Right renal cortex interstitium (tissue), 3 donors: ENCODE measurements around the gene PIP4K2C. TPM values are rescaled to one million over a fixed set of nuclear protein-coding genes. Genes with fewer than 3 reads are reported as not detected.

Source experiments
- DNase-seq, 3 donors: peaks; one replicate each; pipeline ENCODE4 v3.0.0-alpha.2; 2013; ENCODE audit warnings: low read depth in 3 of 3, low spot score in 2 of 3
- polyA plus RNA-seq, 3 donors: library from polyadenylated mRNA; unstranded; fragments of 120-200 nt; gene quantifications; one replicate each; pipeline ENCODE4 v1.2.1, GENCODE V29; 2013; ENCODE audit not compliant: insufficient read length in 3 of 3

The PIP4K2C gene
- polyA plus RNA-seq = 10 to 100 TPM; 43.6 to 47.5 (median 44.8) TPM

DNA sequence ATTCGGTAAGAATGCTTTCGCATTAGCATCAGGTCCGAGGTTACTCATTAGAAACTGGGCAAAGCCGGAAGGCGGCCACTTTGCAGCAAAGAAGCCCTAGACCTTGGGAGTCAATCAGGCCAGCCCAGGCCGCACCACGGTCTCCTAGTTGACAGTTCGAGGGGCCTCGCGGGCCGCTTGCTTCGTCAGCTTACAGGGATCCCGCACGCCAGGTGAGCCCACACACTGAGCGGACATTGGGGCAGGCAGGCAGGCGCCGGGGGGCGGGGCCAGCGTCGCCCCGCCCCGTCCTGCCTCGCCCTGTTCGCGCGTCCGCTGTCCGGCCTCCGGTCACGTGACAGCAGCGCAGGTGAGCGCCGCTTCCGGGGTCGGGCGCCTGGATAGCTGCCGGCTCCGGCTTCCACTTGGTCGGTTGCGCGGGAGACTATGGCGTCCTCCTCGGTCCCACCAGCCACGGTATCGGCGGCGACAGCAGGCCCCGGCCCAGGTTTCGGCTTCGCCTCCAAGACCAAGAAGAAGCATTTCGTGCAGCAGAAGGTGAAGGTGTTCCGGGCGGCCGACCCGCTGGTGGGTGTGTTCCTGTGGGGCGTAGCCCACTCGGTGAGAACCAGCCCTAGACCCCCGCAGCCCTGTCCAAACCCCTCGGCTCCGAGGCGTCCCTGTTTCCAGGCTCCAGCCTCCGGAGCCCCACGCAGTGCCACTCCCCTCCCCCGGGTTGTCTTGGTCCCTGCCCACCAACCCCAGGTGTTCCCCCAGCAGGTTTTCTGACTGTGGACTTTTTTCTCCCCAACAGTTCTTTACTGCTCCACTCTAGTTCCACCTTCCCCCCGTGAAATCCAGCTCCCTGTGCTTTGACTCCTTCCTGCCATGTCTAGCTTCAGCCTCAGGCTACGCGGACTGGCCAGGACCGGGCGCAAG lies at the start of gene PIP4K2C:
Gene PIP4K2C, plus strand, starts transcription at position 329 of the 918 bp plus-strand sequence. Its CDS starts 98 bp downstream, at position 427.
- DNase-seq = no peak

DNA sequence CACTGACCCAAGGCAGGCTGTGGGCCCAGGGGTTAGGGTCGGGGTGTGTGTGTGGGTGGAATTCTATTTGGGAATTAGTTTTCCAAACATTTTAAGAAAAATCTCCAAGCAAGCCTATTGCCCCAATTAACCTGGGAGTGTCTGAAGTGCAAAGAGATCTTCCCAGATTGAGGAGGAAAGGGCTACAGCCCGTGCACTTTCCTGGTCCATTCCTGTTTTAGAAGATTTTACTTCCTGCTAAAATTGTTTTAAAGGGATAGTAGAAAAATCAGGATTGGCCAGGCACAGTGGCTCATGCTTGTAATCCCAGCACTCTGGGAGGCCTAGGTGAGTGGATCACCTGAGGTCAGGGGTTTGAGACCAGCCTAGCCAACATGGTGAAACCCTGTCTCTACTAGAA lies 49.3 kb upstream of the PIP4K2C start:
- no peak for DNase-seq

DNA sequence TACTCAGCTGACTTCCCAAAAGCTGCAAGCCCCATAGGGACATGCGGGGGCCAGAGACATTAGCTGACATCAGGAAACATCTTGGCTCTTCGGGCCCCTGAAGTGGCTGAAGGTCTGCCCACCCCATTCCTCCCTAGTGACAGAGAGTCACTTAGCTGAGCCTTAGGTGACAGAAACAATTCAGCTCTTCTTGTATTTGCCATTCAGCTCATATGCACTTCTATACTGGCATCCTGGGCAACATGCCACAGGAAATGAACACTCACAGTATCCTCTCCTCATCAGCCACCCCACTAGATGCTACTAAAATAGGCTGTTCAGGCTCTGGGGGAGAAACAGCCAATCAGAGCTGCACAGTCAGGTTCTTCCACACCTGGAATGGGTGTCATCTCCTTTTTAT lies 47.4 kb upstream of the PIP4K2C start:
- no peak for DNase-seq

DNA sequence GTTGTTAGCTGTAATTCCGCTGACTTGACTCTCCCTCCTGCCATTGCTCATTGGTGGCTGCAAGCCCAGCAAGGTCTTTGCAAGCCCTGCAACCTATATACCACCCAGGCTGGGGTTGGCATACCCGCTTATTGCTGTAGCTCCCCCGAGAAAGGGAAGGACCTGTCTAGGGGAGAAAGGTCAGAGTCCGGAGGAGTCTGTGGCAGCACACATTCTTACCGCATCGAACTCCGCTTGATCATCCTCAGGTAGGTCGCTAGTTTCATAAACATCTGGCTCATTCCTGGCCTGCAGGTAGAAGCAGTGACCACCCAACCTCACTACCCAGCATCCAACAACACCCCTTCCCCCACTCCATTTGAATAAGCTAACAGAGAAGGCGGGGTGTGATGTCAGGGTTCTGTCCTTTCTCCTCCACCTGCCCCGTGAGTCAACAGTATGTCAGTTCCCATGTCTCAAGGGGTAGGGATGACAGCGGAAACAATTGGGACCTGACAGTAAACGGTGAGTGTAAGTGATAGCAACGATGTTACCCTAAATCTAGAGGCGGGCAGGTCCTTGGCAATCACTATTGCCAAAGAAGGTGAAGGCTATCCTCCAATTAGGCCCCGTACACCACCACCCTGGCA lies 45.1 kb upstream of the PIP4K2C start:
- DNase-seq = no peak

GRCh38 chr12:57546438-57547287 lies 44.3 kb upstream of the PIP4K2C start, which contains the start of gene DCTN2:
DCTN2 (minus strand) TSS chr12:57547192; CDS start chr12:57547063, 129 bp downstream.
- DNase-seq = peak; percentile 85 to 94 (median 89)

DNA sequence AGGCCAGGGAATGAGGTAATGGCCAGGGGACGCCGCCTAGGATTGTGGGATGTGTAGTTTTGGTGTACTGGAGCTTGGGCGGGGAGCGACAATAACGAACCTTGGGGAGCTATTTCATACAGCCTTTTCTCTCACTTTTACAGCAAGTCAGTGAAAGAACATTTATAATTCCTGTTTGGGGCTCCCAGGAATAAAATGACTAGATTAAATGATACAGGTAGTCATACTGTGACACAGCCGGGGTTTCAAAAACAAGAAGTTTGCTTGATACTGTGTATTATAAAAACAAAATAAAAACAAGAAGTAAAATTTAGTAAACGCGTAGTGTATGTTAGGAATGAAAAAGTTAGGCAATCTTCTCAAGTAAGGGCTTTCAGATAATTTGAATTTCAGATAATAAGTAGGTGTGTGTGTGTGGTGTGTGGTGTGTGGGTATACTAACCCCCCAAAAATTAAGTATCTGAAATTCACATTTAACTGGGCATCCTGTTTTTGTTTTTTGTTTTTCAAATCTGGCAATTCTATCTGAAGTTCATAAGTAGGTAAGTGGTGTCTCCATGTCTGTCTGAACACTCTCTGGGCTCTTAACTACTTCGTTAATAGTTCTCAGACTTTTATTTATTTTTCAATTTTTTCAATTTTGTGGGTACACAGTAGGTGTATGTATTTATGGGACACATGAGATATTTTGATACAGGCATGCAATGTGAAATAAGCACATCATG lies 43.5 kb upstream of the PIP4K2C start:
- DNase-seq = no peak

GRCh38 chr12:57548013-57548315 lies 43.0 kb upstream of the PIP4K2C start:
- DNase-seq = no peak

DNA sequence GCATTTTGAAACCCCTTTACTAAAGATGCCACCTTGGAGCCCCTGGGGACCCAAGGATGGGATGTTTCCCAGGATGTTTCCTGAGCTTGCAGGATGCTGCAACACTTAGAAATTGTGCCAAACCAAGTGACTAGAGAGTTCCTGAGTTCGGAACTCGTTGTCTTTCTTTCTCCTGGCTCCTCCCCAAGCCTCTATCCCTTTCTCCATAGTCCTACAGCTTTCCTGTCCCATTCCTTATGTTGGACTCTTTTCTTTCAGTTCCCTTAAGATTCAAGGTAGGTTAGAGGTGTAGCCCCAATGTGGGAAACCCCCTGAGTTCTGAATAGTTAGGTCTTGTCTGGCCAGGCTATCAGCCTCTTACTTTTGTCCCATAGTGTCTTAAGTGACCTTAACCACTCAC lies 42.5 kb upstream of the PIP4K2C start:
- no peak for DNase-seq

- no peak for DNase-seq
Measured at GRCh38 chr12:57549203-57549908, 41.6 kb upstream of the PIP4K2C start.

DNA sequence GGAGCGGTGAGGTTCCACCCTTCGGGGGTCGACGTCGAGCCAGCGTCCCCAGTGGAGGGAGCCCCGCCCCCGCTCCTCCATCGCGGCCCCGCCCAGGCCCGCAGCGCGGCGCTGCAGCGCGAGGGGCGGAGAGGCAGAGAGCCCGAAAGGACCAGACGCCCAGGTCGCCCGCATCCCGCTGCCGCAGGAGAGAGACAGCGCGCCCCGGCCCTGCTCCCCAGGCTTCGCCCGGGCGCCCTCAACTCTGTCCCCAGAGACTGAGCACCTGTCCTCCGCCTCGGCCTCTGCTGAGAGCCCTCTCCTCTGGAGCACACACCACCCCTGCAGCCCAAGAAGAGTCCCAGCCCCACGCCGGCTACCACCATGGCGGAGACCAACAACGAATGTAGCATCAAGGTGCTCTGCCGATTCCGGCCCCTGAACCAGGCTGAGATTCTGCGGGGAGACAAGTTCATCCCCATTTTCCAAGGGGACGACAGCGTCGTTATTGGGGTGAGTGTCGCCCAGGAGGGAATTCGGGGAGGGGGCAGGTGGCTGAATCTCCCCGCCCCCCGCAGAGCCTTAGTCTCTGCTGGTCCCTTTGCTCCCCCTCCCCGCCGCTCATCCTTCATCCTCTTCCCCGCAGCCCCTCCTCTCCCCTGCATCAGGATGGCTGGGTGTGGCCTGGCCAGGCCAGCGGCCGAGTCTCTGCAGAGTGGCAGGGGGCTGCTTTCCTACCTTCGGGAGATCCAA lies 40.9 kb upstream of the PIP4K2C start, which contains the start of gene KIF5A:
Gene KIF5A, plus strand, starts transcription at position 136 of the 732 bp plus-strand sequence. Its CDS starts 228 bp downstream, at position 364.
- no peak for DNase-seq

DNA sequence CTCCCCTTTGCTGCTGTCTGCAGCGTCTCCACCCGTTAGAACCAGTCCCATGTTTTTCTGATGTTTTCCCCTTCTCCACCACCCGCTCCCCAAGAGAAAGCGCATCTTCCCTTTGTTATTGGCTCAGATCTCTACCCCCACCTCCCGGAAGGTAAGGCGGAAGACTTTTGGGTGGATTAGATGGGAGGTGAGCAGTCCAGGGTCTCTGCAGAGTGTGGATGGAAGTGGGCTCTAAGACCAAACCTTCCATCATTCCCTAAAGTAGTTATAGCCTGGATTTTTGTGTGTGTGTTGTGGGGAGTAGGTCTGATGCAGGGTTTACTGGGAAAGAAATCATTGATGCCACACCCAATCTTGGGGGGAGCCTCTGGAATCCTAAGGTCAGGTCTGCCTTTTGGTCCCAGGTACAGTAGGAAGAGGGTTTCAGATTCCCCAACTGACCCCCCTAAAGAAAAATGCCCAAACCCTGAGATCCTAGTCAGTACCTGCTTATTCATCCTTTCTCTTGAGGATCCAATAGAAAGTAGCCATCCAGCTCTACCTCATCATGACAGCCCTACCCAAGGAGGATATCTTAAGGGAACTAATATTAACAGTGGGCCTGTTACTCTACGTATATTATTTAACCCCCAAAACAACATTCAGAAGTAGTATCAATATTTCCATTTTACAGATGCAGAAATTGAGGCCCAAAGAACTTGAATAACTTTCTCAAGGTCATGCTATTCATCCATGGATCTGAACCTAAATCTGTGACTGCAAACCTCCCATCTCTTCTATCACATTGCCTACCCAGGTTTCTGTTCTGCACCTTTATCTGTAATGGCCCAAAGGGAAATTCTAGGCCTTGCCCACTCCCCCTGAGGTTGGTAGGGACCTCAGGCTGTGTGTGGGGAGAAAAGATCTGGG lies 40.1 kb upstream of the PIP4K2C start:
- DNase-seq = no peak

GRCh38 chr12:57551637-57552305 lies 39.2 kb upstream of the PIP4K2C start:
- no peak for DNase-seq

DNA sequence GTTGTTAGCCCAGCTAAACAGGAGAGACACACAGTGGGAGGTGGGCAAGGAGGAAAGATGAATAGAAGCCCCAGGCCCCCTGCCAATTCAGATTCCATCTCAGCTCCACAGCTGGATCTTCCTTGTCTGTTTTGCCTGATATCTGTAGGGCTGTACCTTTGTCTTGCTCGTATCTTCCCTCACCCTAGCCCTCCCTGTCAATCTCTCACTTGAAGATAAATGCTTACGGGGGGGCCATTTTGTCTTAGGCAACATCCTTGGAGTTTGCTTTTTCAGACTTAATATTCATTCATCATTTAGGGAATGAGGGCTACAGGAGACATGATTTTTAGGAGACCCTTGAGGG lies 38.7 kb upstream of the PIP4K2C start:
- DNase-seq = no peak

- no peak for DNase-seq
Measured at GRCh38 chr12:57552835-57553313, 38.1 kb upstream of the PIP4K2C start.

- DNase-seq = no peak
Measured at GRCh38 chr12:57553343-57554202, 37.4 kb upstream of the PIP4K2C start.

- no peak for DNase-seq
Measured at GRCh38 chr12:57554453-57554852, 36.5 kb upstream of the PIP4K2C start.
